Inflammatory macrophage (primary cell): Measurements from ENCODE around the gene C1R.

Experiments used
- DNase-seq, 2 donors: peaks; one replicate each; pipeline ENCODE4 v3.0.0-alpha.2; 2020 to 2022
- total RNA-seq, 18 experiments: gene quantifications; one replicate each; lab custom pipeline; 2026; ENCODE audit warnings: mixed read lengths in 6 of 18, inconsistent platforms in 2 of 18; lab: John Stamatoyannopoulos, UW

Gene C1R
- 0.13 to 1.4 (median 0.60) reads per million in 18 experiments for total RNA-seq

DNA sequence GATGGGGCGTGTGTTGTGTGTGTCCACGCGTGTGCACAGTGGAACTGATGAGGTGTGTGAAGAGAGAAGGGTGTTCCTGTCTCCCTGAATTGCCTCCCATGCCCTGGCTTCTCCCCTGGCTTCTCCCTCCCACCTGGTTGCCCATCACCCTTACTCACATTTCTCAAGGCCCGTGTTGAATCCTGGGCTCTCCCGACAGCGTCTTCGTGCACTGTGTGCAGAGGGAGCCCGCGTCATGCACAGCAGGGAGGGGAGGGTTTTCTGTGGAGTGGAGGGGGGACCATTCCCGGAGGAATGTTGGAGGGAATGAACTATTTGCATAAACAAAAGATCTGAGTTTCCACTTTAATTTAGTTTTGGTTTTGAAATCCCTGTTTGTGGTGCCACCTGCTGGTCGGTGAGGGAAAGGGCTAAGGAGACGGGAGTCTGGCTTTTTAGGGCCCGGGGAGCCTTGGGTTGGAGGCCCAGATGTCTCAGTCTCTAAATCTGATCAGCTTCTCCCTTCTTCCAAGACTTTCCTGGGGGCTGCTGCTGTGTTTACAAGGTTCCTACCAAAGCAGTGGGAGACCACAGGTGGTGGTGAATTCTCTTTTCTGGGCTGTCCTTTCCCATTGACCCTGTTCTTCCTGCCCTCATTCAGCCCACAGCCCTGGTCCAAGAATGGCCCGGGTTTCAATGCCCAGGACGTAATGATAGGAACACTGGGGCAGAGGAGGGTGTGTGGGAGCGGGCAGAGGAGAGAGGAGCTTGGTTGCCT is at the start of gene C1R:
Gene C1R (minus strand): TSS at position 217 of the 757 bp plus-strand sequence. CDS start 57 bp downstream, at position 160.
- DNase-seq, result peak; percentile 53

DNA sequence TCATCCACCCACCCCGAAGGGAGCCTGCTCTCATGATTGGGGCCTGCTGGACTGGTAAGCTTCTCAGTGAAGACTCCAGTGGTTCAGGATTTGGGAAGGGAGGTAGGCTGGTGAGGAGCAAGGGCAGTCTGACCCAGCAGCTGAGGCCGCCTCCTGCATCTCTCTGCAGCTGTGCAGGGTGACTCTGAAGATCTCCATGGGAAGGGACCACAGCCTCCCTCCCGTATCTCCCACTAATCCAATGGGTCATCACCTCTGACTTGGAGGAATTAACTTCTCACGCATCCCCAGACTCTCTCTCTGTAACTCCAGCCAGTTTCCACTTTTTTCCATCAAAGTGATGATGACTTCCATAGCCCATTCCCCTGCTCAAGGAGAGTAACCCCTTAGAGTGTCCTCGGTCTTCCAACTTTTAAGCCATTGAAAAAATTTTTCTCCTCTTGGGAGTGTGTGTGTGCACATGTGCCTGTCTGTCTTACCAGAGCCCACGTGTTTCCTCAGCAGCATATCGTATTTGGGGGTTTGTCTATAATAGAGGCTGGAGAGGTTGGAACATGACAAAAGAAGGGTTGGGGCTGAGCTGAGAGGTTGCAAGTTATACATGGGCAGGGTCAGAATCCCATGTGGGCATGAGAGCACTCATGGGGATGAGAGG is 49.2 kb upstream of the C1R start:
- DNase-seq, result no peak

DNA sequence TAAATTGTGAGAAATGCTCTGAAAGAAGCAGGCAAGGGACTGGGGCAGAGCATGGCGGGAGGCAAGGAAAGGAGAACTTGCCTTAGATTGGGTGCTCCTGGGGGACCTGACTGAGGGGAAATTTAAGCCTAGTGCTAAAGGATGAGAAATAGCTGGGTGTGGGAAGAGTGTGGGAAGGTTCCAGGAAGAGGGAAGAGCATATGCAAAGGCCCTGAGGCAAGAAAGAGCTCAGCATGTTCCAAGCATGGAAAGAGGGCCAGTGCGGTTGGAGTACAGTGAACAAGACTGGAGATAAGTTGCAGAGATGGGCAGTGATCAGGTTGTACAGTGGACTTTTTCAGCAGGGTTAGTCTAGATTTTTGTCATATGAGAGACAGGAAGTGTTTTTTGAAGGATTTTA is 47.0 kb upstream of the C1R start:
- peak in 1 of 2 donors; percentile 21 for DNase-seq

DNA sequence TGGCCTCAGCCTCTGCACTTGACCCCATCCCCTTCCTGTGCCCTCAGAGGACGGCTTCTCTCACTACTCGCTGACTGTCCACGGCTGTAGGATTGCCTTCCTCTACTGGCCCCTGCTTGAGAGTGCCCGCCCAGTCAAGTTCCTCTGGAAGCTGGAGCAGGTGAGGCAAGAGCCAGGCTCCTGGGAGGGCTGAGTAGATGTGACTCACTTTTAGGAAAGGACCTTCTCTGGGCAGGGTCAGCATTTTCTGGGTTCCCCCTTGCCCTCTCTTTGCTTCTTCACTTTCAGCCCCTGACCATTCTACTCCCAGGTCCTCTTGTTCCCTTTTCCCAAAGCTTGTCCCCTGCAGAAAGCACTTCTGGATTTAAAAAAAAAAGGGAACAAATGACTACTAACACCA is 45.7 kb upstream of the C1R start:
- peak; percentile 51 to 64 for DNase-seq

DNA sequence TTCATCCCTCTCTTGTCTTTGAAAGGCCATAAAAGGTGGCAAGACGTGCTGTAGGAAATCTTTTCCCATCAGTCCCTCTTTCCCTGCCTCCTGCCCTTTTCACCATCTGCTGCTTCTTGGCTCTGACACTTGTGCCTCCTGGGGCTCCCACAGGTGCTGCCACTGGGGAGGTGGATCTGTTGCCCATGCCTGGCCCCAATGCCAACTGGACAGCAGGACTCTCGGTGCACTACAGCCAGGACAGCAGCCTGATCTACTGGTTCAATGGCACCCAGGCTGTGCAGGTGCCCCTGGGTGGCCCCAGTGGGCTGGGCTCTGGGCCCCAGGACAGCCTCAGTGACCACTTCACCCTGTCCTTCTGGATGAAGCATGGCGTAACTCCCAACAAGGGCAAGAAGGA is 44.4 kb upstream of the C1R start:
- no peak for DNase-seq

DNA sequence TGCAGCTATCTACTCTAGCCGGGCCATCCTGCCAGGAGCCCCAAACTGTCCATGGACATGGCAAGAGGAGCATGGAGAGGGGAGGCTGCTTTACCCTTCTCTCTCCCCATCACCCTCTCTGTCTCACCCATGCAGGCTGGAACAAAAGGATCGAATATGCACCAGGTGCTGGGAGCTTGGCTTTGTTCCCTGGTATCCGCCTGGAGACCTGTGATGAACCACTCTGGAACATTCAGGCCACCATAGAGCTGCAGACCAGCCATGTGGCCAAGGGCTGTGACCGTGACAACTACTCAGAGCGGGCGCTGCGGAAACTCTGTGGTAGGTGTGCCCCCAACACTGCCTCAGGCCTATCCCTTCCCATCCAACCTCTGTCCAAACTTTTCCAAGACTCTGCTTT is 43.8 kb upstream of the C1R start:
- no peak for DNase-seq

DNA sequence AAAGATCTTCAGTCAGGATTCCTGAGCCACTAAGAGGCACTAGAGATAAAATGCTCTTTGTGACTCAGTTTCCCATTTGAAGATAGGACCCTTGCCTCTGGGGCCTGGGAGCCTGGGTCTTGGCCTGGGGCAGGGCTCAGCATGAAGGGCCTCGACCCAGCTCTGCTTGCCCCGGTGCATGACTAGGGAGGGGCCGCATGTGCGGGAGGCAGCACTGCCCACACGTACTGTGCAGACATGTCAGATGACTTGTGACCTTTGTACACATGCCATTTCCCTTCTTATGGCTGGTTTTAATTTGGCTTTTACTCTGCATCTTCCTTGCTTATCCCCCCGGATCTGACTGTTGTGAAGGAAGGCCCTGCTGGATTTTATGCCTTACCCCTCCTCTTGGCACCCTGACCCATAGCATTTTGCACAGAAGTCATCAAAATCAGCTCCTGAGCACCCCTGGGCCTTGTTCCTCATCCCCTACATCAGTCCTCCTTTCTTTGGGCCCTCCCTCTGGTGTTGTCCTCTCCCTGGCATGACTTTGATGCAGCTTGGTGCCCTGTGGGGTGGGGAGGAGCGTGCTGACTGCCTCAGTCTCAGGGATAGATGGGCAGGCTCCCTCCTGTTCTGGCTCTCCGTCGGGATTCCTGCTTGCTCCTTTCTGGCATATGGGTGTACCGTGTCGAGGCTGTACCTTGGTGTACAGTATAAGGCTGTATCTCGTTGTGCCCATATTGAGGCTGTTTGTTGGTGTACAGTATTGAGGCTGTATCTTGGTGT is 42.3 kb upstream of the C1R start:
- DNase-seq, result peak; percentile 27 to 63

DNA sequence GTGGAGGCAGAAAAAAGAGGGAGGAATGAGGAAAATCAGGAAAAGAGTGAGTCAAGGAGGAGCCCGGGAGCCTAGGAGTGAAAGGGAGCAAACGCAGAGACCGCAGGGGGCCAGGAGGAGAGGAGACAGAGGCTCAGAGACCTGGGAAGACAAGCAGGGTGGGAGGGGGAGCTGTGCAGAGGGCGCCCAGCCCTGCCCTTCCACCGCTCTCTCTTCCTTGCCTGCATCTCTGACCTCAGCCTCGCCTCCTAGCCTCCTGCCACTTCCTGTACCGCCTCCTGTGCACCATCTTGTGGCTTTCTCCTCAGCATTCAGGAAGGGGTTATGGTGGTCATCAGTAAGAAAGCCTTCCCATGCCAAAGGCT is 39.2 kb upstream of the C1R start:
- peak in 1 of 2 donors; percentile 18 for DNase-seq

DNA sequence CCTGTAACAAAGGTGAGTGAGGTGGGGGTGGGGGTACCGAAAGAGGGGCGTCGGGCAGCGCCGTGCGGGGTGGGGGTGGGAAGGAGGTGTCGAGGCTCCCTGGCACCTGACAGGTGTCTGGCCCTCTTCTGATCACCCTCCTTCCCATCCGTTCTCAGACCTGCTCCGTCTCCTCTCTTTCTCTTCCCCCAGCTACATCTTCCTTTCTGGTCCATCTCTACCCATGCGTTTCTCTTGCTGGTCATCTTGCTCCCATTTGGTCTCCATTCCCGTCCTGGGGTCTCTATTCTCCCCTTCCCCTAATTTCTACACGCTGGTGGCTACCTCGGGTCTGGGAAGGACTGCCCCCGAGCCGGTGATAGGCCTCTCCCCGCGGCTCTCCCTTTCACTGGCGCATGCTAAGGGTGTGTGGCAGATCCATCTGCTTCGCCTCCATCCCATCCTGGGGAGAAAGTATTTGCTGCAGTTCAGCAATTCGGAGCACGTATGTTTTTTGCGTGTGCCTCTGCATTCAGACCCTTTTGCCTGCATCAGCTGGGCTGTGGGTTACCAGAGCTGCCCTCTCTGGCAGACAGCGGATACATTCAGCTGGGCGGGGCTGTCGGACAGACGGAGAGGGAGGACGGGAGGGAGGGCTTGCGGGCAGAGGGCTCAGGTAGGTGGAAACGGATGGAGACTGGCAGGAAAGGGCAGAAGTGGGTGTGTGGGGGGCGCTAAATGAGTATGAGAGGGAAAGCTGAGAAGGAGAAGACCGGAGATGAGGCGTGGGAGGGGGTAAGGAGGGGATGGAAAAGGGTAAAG is 38.7 kb upstream of the C1R start:
- no peak for DNase-seq

DNA sequence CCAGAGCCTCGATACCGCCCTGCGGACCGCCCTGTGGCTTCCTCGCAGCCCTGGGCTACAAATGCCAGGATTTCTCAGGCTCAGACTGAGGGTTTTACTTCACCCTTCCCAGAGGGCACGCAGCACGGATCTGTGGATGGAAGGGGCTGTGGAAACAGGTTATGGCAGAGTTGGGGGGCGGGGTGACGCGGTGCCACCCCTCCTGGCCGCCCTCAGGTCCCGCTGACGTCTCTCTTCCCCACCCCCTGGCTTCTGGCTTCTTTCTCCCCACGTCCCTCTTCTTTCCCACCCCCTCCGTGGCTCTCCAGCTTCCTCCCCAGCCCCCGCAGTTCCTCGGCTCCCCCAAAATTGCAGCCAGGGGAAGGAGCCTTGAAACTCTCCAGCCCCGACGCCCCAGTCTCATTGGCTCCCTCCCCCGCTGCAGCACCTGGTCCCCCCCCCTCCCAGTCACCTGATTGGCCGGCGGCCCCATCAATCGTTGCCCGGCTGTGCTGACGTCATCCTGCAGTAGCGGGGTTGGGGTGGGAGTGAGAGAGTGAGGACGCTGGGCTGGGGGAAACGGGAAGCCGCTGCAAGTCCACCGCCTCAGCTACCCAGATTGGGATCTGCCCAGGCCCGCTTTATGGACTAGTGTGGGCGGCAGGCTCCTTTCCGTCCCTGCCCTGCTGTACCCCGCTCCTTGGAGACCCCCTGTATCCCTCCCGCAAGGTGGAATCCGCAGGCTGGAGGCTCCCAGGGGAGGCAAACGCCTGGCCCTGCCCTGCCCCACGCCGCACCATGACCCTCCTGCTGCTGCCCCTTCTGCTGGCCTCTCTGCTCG is 37.8 kb upstream of the C1R start, which contains the start of gene CLSTN3:
Gene CLSTN3 (plus strand): TSS at position 500 of the 820 bp plus-strand sequence. CDS start 278 bp downstream, at position 778.
- DNase-seq, result peak; percentile 41 to 56

DNA sequence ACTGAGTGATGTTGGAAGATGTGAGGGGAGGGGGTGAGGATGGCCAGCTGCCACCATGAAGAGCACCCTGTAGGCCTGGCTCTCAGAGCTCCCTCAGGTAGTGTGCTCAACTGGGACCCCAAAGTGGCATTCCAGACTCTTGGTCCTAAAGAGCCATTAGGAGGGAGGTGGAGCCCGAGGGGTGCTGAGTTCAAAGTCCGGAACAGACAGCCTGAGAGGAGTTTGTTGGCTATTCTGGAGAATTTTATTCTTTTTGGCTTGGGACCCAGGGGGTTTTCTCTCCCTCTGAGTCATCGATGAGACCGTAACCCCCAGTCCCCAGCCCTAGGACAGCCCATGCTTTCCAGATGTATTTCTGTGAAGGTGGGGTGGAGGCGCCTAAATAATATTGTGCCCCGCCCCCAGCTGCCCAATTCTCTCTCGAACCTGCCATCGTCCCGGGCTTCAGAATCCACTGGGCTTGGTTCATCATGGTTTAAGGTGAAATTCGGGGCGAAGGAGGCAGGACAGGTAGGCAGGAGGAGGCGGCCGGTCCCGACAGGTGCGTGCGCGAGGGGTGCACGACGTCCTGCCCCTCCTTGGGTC is 37.1 kb upstream of the C1R start:
- DNase-seq, result no peak

DNA sequence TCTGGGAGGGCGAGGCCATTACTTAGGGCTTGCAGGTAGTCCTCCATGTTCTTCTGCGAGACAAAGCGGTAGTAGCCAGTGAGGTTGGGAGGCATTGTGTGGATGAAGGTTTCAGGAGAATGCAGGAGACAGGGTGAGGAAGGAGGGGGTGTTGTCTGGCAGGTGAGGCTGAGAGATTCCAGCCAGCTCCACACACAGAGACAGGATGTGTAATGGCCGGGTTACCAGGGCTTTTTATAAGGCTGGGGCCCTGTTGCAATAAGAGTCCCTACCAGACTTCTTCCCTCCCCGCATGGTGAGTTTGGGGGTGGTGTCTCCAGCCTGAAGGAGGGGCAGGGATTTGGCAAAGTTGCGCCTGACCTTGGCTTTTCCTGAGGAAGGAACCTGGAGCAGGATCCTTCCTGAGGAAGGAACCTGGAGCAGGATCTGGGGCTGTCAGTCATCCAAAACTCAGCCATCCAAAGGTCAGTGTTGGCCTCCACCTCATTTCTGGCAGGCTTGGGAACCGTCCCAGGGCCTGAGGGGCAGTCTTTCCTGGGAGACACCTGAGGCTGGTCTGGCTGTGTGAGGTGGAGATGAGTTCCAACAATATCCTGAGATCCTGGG is 36.5 kb upstream of the C1R start, which contains the start of gene RBP5:
Gene RBP5 (minus strand): TSS at position 209 of the 606 bp plus-strand sequence. CDS start 114 bp downstream, at position 95.
- no peak for DNase-seq

DNA sequence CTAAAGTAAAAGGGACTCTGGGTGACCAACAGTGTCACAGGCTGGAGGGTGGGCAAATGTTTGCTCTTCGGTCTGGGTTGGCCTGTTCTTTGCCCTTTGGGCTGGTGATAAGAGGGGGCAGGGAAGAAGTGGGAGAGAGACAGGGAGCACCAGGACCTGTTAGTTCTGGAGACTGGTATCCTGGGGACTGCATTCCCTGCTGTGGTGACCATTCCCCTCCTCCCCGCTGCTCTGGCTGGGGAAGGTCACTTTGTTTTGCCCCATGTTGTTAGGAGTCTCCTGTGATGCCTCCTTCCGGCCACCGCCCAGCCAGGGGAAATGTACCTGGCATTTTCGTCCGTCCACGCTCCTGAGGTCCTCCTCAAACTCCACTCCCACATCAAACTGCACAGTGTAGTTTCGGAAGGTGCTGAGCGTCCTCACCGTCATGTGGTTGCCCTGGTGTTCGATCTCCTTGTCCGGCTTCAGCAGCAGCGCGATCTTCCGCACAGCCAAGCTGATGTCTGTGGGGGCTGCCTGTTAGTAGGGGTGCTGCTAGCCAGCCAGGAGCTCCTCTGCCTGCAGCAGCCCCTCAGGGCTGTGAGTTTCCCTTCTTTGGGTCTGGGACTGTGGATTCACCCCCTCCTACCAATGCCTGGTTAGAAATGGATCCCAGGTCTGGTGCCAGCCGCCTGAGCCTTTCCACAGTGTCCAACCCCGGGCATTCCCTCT is 35.8 kb upstream of the C1R start:
- DNase-seq, result no peak

DNA sequence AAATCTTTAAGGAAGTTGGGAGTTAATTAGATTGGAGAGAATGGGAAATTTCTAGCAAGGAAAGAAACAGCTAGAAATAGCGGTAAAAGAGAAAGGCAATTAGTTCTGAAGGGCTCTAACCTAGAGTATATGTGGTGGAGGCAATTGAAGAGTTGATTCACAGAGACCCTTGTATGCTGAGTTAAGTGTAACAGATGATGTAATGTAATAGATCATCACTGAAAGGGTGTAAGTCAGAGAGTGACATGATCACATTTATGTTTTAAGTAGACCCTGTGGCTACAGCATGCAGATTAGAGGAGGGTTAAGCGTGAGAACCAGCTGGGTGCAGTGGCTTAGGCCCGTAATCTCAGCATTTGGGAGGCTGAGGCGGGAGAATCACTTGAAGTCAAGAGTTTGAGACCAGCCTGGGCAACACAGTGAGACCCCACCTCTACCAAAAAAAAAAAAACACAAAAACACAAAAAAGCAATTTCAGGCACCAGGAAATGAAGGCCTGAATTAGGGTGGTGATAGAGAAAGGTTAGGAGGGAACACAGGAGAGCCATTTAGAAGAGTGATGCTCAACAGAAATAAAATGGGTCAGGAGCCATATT is 33.5 kb upstream of the C1R start:
- DNase-seq, result no peak

DNA sequence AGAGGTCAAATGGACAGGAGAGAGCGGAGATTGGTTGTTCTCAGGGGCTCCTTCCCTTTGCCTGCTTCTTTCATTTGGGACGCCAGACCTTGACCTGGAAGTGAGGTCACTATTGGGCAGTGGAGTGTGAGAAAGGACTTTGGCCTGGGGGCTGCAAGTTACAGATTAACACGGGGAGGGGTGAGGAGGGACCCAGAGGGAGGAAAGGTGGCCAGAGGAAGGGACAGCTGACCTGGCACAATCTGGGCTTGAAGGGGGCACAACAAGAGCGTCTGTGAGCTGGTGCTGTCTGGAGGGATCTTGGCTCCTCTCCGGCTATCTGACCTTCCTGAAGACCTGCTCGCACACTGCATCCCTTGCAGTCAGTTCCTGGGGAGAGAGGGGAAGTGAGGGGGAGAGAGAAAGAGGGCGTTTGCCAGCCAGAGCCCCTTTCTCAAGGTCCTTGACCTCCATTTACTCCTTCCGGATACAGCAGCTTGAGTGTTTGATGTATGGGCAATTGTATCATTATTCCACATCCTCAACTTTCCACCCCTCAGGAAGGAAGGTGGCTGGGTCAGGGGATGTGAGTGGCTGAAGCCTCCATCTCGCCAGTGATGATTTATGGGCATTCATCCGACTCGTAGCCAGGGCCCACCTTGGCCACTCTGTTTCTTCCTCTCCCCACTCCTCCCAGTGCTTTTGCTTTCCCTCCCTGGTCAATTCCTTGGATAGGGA is 31.7 kb upstream of the C1R start:
- DNase-seq, result no peak

DNA sequence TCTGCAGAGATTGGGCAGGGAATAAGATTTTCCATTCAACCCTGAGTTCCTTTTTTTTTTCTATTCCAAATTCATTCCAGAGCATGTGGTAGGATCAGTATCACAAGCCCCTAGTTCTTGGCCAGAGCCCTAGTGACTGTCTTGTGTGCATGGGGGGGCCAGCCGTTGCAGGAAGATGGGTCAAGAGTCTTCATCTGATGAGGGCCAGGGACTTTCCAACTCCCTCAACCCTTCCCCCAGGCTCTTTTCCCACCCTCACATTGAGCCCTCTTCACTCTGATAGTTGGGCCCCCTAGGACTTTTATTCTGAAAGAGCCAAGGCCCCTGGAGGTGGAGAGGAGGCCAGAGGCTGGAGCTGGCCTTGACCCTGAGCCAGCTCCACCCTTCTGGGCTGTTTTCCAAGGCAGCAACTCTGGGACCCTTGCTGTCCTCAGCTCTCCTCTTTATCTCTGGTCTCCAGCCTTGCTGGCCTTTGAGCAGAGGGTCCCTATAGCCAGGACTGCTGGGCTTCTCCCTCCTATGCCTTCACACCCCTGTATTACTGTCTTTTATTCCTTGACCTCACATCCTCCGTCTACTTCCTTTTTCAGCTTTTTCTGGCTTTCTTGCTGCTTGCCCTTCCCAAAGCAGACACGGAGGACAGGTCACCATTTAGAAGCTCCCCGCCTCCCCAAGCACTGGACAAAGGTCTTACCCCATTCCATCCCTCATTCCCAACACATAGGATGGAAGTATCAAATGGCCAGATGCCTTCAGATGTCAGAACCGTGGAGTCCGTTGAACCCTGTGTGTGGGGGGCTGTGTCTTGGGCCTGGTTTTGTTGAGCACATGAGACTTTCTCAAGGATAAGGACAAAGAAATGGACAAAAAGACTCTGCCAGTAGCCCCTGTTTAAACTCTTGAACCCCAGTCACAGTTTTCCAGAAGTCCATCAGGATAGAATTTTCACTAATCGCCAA is 30.8 kb upstream of the C1R start:
- DNase-seq, result no peak

DNA sequence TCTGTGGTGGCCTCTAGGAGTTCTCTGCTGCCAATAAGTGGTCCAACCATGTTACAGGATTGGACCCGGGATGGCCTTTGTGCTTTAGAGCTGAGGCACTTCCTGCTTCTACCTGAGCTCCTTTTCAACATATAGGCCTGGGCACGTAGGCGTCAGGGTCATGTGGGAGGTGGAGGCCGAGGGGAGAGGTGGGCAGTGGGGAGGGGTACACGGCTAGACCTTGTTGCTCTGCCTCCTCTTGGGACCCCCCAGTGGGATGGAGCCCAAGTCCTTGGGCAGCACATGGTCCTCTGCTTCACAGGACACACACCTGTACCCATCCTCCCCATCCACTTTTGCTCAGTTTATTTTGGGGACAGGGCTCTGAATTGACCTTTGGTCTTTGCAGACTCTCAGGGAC is 29.1 kb upstream of the C1R start:
- no peak for DNase-seq

DNA sequence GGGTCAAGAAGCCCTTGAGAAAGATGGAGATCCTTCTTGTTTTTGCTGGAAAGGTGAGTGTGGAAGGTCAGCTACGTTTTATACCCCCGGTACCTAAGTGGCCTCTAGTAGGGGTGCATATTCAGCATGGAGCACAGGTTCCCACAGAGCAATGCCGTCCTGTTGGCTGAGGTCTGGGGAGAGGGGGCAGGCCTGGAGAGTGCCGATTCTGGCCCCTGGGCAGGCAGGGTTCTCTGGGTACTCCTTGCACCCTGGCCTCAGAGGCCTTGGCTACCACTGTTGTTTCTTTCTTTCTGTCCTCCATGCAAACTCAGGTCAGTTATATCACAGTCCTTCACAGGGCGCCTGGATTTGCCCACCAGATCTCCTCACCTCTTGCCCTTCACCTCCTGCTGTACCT is 27.9 kb upstream of the C1R start:
- DNase-seq, result no peak
